ENCODE results near the gene SMARCA2.

GRCh38 chr9:2126331-2126803, 111.2 kb downstream of the SMARCA2 start:
- TF ChIP-seq FOS (IDR thresholded peaks at IDR 0.05; ENCODE audit: borderline replicate concordance, extremely low read depth, insufficient read length) (no peak), TAF1 (IDR thresholded peaks at IDR 0.05; ENCODE audit: borderline replicate concordance, low read depth, low read length) (no peak), POLR2A (IDR thresholded peaks at IDR 0.05; ENCODE audit: low read depth, low read length) (no peak), CEBPB (IDR thresholded peaks at IDR 0.05; ENCODE audit: borderline replicate concordance in 1 of 2, low read depth in 2 of 2, low read length in 2 of 2) (no peak)

Measured in GM12878 (cell line).